GM12878 (cell line): ENCODE data around the gene AP3S2. TPM values are rescaled to one million over a fixed set of nuclear protein-coding genes. Genes with fewer than 3 reads are reported as not detected.
"Not testable (repeated sequence)": the region's sequence is repeated elsewhere in the genome, so short reads cannot be mapped to it uniquely, and the experiment has no call there.

ENCODE experiments used
- ATAC-seq: fragments of 200-7000 bp; cut with Tn5 transposase; 3 replicates; pipeline ENCODE4 v1.9.1; 2020; ENCODE audit warnings: mild to moderate bottlenecking, moderate library complexity
- BruUV-seq: library from RNA; stranded (reverse); fragments of 400-500 nt; replicated peaks from 2 replicates; lab custom pipeline; 2021; lab: Mats Ljungman, UMichigan
- CTCF ChIA-PET: fragments of 300-600 bp; sonication (Branson Sonifier 250); formaldehyde crosslinking; extraction: SDS; loops from one replicate; lab custom pipeline; 2021; ENCODE audit warnings: inconsistent platforms; lab: Yijun Ruan, JAX
- POLR2A ChIA-PET: fragments of 350-600 bp; formaldehyde crosslinking; extraction: SDS; loops from one replicate; lab custom pipeline; 2021; ENCODE audit warnings: inconsistent platforms; lab: Charles Lee
- RAD21 ChIA-PET: fragments of 300-600 bp; sonication (Branson Sonifier 250); formaldehyde crosslinking; loops from one replicate; lab custom pipeline; 2023; ENCODE audit warnings: antibody characterized with exemption; ENCODE audit not compliant: unreplicated experiment; lab: Charles Lee
- SMC1A ChIA-PET: fragments of 300-600 bp; sonication (Branson Sonifier 250); formaldehyde crosslinking; loops from one replicate; lab custom pipeline; 2023; ENCODE audit not compliant: unreplicated experiment, uncharacterized antibody; lab: Charles Lee
- DNase-seq: peaks from one replicate; pipeline ENCODE4 v3.0.0-alpha.2; 2011; ENCODE audit warnings: low read depth, low spot score
- FAIRE-seq: peaks from 3 replicates; lab custom pipeline; 2011; peaks lifted over from hg19 to GRCh38; lab: Jason Lieb, UNC
- H2AFZ ChIP-seq: 2 replicates; pipeline ENCODE4 v1.6.0; 2011; ENCODE audit warnings: low read depth, low read length, control low read depth; ENCODE audit not compliant: control insufficient read depth
- H3K27ac ChIP-seq: 2 replicates; pipeline ENCODE4 v1.5.1; 2011; ENCODE audit warnings: control low read depth; ENCODE audit not compliant: control insufficient read depth, insufficient read depth
- H3K27me3 ChIP-seq, 2 experiments: replicated peaks in 1 of 2; 2 replicates each; pipeline versions ENCODE4 v1.6.0 to v1.6.1; 2011; ENCODE audit warnings: low read length in 1 of 2; ENCODE audit not compliant: control insufficient read depth in 2 of 2, insufficient read depth in 2 of 2
- H3K36me3 ChIP-seq, 2 experiments: 2 replicates each; pipeline ENCODE4 v1.5.1; 2011; ENCODE audit warnings: low read length in 1 of 2; ENCODE audit not compliant: control insufficient read depth in 2 of 2, insufficient read depth in 2 of 2
- H3K4me1 ChIP-seq: 2 replicates; pipeline ENCODE4 v1.6.1; 2011; ENCODE audit warnings: mild to moderate bottlenecking, low read length, moderate library complexity, mixed read lengths; ENCODE audit not compliant: control insufficient read depth, insufficient read depth
- H3K4me2 ChIP-seq: 2 replicates; pipeline ENCODE4 v1.6.0; 2011; ENCODE audit warnings: control low read depth; ENCODE audit not compliant: control insufficient read depth, insufficient read depth
- H3K4me3 ChIP-seq: fragments of 200-600 bp; sonication (generic); 2 replicates; pipeline ENCODE4 v1.5.1; 2016
- H3K79me2 ChIP-seq: 2 replicates; pipeline ENCODE4 v1.6.0; 2011; ENCODE audit warnings: low read length; ENCODE audit not compliant: control insufficient read depth, insufficient read depth
- H3K9ac ChIP-seq: 2 replicates; pipeline ENCODE4 v1.8.0; 2011; ENCODE audit warnings: low read length, control low read depth, mixed read lengths; ENCODE audit not compliant: control insufficient read depth, insufficient read depth
- H3K9me3 ChIP-seq: replicated peaks from 3 replicates; pipeline ENCODE4 v1.5.1; 2011; ENCODE audit warnings: mild to moderate bottlenecking, low read length; ENCODE audit not compliant: control insufficient read depth, insufficient read depth
- H4K20me1 ChIP-seq: 2 replicates; pipeline ENCODE4 v1.6.0; 2011; ENCODE audit not compliant: control insufficient read depth, insufficient read depth
- BHLHE40 ChIP-seq, 2 experiments: fragments of 450-650 bp in 1 of 2; IDR thresholded peaks; 2 replicates each; pipeline ENCODE4 v1.6.1; 2011 to 2017; ENCODE audit warnings: low read depth in 2 of 2, borderline replicate concordance in 1 of 2, improper control_type of control experiment in 1 of 2, low read length in 1 of 2, mild to moderate bottlenecking in 1 of 2
- BMI1 ChIP-seq: fragments of 450-650 bp; IDR thresholded peaks from 2 replicates; pipeline ENCODE4 v1.6.1; 2016; ENCODE audit warnings: mild to moderate bottlenecking, moderate library complexity, borderline replicate concordance
- CHD1 ChIP-seq: IDR thresholded peaks from 2 replicates; pipeline ENCODE4 v1.6.1; 2012; ENCODE audit warnings: low read depth, low read length, improper control_type of control experiment
- CREM ChIP-seq: IDR thresholded peaks from 2 replicates; pipeline ENCODE4 v1.6.1; 2014; ENCODE audit warnings: antibody characterized with exemption, low read depth
- EED ChIP-seq: sonication (generic); IDR thresholded peaks from 2 replicates; pipeline ENCODE4 v1.6.1; 2016; ENCODE audit warnings: antibody characterized with exemption, low read depth
- IKZF1 ChIP-seq: fragments of 450-650 bp; conservative IDR thresholded peaks from 2 replicates; pipeline ENCODE4 v1.6.1; 2017; ENCODE audit warnings: antibody characterized with exemption, mild to moderate bottlenecking
- LARP7 ChIP-seq: fragments of 450-650 bp; IDR thresholded peaks from 2 replicates; pipeline ENCODE4 v1.6.1; 2017; ENCODE audit warnings: mild to moderate bottlenecking
- NBN ChIP-seq: fragments of 450-650 bp; IDR thresholded peaks from 2 replicates; pipeline ENCODE4 v1.6.1; 2016
- POLR2A ChIP-seq: IDR thresholded peaks from 2 replicates; pipeline ENCODE4 v1.6.1; 2011; ENCODE audit warnings: low read depth, mild to moderate bottlenecking, low read length
- POLR2AphosphoS2 ChIP-seq: IDR thresholded peaks from 2 replicates; pipeline ENCODE4 v1.6.1; 2011; ENCODE audit warnings: low read depth, mild to moderate bottlenecking, low read length, improper control_type of control experiment, moderate library complexity
- RB1 ChIP-seq: fragments of 450-650 bp; formaldehyde crosslinking; IDR thresholded peaks from 2 replicates; pipeline ENCODE4 v1.6.1; 2017; ENCODE audit warnings: mild to moderate bottlenecking, borderline replicate concordance
- TCF7 ChIP-seq: IDR thresholded peaks from 2 replicates; pipeline ENCODE4 v1.6.1; 2014; ENCODE audit warnings: antibody characterized with exemption, borderline replicate concordance
- WGBS: methylation state at CpG from one replicate; pipeline ENCODE4 v1.1.6; 2016; ENCODE audit warnings: low lambda C conversion rate; ENCODE audit not compliant: insufficient replicate concordance, insufficient coverage; ENCODE audit errors: missing lambda C conversion rate; 5-methylcytosine and 5-hydroxymethylcytosine counted together
- in situ Hi-C: fragments of 300-500 bp; cut with MboI; formaldehyde crosslinking; loops from 9 replicates; pipeline ENCODE4 v1.14.3; 2018; ENCODE audit warnings: mixed read lengths
- intact Hi-C: fragments of 100-400 bp; cut with micrococcal nuclease; formaldehyde crosslinking; loops from one replicate; pipeline ENCODE4 v1.14.2; 2022; ENCODE audit not compliant: unreplicated experiment
- polyA plus RNA-seq, 11 experiments: library from polyadenylated mRNA; depleted of rRNA in 4 of 11; unstranded in 6 of 11; stranded (reverse) in 5 of 11; fragments of >200 nt; fragmentation: Nextera tagmentation in 4 of 11; fragmentation: Illumina TruSeq in 1 of 11; extraction: Ambion mirVana in 4 of 11; extraction: Trizol in 1 of 11; gene quantifications; 1 replicate in 1 of 11; 2 replicates in 10 of 11; pipeline versions ENCODE4 v1.2.1 to v1.2.3, GENCODE V29; 2011 to 2016; ENCODE audit warnings: inconsistent platforms in 2 of 11, missing spikeins in 2 of 11, low read depth in 1 of 11
- total RNA-seq, 4 experiments: library from RNA; depleted of rRNA in 3 of 4; stranded (reverse); fragments of >200 nt in 3 of 4; fragmentation: Illumina TruSeq in 1 of 4; extraction: Trizol in 1 of 4; gene quantifications; 2 replicates each; pipeline versions ENCODE4 v1.2.1 to v1.2.3, GENCODE V29; 2013 to 2021
- TF ChIP-seq, protein P1 (sequence below): fragments of 450-650 bp; IDR thresholded peaks from 2 replicates; pipeline ENCODE4 v1.6.1; 2018; ENCODE audit warnings: borderline replicate concordance, mild to moderate bottlenecking; ENCODE audit not compliant: partially characterized antibody

AP3S2 gene
- total and polyA plus RNA-seq, 10 of the 15 experiments (the other 5 are each of a cell fraction or from before 2014, with no cell fraction given): 10.0 to 43.6 (median 26.0) TPM

DNA sequence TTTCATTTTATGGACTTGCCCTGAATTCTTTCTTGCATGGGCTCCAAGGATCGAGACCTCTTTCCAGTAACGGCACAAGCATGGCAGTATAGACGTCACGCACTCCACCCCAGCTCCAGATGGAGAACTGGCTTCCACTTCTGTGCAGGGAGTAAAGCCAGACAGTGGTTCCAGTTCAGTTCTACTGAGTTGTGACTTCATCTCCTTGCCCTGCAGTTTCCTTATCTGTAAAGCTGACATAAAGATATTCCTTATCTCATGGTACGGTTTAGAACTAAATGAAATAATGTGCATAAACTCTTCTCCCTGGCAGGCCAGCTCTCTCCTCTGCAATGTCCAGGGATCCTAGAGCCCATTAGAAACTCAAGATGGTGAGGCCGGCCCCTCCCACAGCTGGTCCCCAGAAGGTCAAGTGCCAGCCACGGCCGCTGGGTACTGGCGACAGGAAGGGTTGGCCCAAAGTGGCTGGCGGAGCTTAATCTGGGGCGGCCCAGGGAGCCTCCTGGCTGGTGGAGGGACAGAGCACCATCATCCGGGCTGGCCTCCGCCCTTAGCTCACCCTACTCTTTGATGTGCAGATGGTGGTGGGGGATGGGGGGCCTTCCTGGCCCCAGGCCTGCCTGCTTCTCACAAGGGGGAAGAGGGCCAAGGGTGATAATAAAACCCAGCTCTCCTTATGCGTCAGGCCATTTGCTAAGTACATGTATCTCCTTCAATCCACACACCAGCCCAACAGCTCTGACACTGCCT, 110.5 kb downstream of the AP3S2 start:
- H3K4me1 ChIP-seq: peaks cover 23% of the 10 kb centered on the region
- no peak overlapping the region for H3K4me3 ChIP-seq
- H3K4me2 ChIP-seq: no peak overlapping the region
- ChIA-PET CTCF (interaction anchor here (0.6 to 3.5 kb wide), 5 partner anchors 12 to 450 kb away, joined by 3 to 27 read pairs (median 4); partner anchors contain the start of genes CIB1 and GDPGP1), RAD21 (interaction anchor here (0.6 to 1.7 kb wide), 3 partner anchors 22 to 91 kb away, joined by 3 to 7 read pairs (median 3); no protein-coding TSS in a partner anchor), POLR2A (interaction anchor here (0.9 to 1.0 kb wide), 2 partner anchors 11 to 92 kb away, joined by 3 to 4 read pairs; no protein-coding TSS in a partner anchor), SMC1A (interaction anchor here (0.8 to 1.5 kb wide), 4 partner anchors 12 to 91 kb away, joined by 3 to 6 read pairs (median 3); no protein-coding TSS in a partner anchor)
- TF ChIP-seq NBN: no peak
- TF ChIP-seq, protein P1, sequence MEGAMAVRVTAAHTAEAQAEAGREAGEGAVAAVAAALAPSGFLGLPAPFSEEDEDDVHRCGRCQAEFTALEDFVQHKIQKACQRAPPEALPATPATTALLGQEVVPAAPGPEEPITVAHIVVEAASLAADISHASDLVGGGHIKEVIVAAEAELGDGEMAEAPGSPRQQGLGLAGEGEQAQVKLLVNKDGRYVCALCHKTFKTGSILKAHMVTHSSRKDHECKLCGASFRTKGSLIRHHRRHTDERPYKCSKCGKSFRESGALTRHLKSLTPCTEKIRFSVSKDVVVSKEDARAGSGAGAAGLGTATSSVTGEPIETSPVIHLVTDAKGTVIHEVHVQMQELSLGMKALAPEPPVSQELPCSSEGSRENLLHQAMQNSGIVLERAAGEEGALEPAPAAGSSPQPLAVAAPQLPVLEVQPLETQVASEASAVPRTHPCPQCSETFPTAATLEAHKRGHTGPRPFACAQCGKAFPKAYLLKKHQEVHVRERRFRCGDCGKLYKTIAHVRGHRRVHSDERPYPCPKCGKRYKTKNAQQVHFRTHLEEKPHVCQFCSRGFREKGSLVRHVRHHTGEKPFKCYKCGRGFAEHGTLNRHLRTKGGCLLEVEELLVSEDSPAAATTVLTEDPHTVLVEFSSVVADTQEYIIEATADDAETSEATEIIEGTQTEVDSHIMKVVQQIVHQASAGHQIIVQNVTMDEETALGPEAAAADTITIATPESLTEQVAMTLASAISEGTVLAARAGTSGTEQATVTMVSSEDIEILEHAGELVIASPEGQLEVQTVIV: no peak
- TF ChIP-seq TCF7: no peak
- TF ChIP-seq CHD1: no peak
- no peak for TF ChIP-seq POLR2A
- no peak for TF ChIP-seq POLR2AphosphoS2
- TF ChIP-seq BMI1: no peak
- TF ChIP-seq BHLHE40 (IDR thresholded peaks at IDR 0.05; ENCODE audit: borderline replicate concordance in 1 of 2, low read depth in 2 of 2, low read length in 1 of 2): no peak
- TF ChIP-seq CREM: no peak
- no peak for TF ChIP-seq IKZF1
- TF ChIP-seq LARP7: no peak
- no peak for TF ChIP-seq EED
- no peak for TF ChIP-seq RB1
- no peaks in the 10 kb centered on the region for H3K79me2 ChIP-seq
- no peak overlapping the region for H3K27ac ChIP-seq
- FAIRE-seq (no peak), DNase-seq (no peak), ATAC-seq (no peak)
- H3K36me3 ChIP-seq: no peaks in the 10 kb centered on the region
- H3K27me3 ChIP-seq: no peaks in the 10 kb centered on the region
- no peaks in the 10 kb centered on the region for H4K20me1 ChIP-seq
- H3K9me3 ChIP-seq: peaks cover 2% of the 10 kb centered on the region; the same call in 2 of the 3 replicates
- intact Hi-C loops: no loop called here
- no TSS peak for BruUV-seq
- H3K9ac ChIP-seq: no peak overlapping the region
- 67% methylated on average over 14 of the region's 14 CpGs for WGBS
- in situ Hi-C loops: no loop called here
- H2AFZ ChIP-seq: no peak overlapping the region

DNA sequence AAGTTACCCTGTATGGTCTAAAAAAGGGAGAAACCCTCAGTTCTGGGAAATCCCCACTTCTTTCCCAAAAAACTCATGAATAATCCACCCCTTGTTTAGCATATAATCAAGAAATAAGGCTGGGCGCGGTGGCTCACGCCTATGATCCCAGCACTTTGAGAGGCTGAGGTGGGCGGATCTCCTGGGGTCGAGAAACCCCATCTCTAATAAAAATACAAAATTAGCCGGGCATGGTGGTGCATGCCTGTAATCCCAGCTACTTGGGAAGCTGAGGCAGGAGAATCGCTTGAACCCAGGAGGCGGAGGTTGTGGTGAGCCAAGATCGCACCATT, 111.2 kb downstream of the AP3S2 start:
- H3K79me2 ChIP-seq, POLR2A ChIA-PET, H3K27me3 ChIP-seq, BruUV-seq, FAIRE-seq, H3K36me3 ChIP-seq, H3K9ac ChIP-seq, H4K20me1 ChIP-seq, DNase-seq, in situ Hi-C loops, H3K9me3 ChIP-seq, H3K4me3 ChIP-seq, H2AFZ ChIP-seq, ATAC-seq, H3K27ac ChIP-seq, intact Hi-C loops: not testable (repeated sequence)
- ChIA-PET SMC1A (interaction anchor here (0.8 to 1.5 kb wide), 3 partner anchors 22 to 92 kb away, joined by 3 to 6 read pairs (median 3); no protein-coding TSS in a partner anchor), CTCF (interaction anchor here (0.6 to 3.5 kb wide), 5 partner anchors 12 to 451 kb away, joined by 3 to 27 read pairs (median 4); partner anchors contain the start of genes CIB1 and GDPGP1), RAD21 (interaction anchor here (0.6 to 2.3 kb wide), 3 partner anchors 21 to 92 kb away, joined by 3 to 15 read pairs (median 3); no protein-coding TSS in a partner anchor)
- peaks cover 23% of the 10 kb centered on the region for H3K4me1 ChIP-seq
- H3K4me2 ChIP-seq: peak overlapping the region; percentile 92
- WGBS: 19% methylated on average over 9 of the region's 9 CpGs
